Dedifferentiated amniotic fluid mesenchymal stem cell (primary cell): Measurements from ENCODE around the gene JTB.

Experiments
- DNase-seq: peaks from one replicate; pipeline ENCODE4 v3.0.0-alpha.2; 2016; ENCODE audit errors: extremely low spot score

Gene JTB

GRCh38 chr1:153932156-153933131 lies 45.0 kb downstream of the JTB start:
- DNase-seq: no peak

- DNase-seq: no peak
Observed at GRCh38 chr1:153929981-153930948, 47.2 kb downstream of the JTB start.

- DNase-seq: no peak
Observed at GRCh38 chr1:153929426-153929825, 48.0 kb downstream of the JTB start.

DNA sequence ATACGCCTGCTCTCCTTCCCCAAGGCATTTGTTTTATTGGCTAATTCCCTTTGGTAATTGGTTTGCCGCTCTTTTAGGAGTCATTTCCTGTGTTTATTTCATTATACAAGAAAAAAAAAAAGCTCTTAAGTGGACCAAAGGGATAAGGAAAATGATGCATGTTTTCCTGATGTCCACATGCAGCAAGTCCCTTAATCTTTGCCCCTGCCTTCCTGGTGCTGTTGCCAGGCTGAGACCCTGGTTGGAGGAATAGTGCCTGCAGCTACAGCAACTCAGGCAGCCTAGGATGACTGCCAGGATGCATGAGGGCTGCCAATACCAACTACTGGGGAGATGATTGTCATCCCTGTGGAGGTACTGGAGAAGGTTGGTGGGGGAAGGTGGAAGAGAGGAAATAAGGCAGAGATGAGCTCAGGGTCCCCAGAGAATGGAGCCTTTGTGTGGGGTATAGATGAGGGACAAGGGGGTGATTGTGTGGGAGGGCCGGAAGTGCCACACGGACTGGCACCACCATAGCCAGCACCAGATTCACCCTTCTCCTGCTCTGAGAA lies 48.6 kb downstream of the JTB start:
- DNase-seq: no peak

- DNase-seq: no peak
Observed at GRCh38 chr1:153928245-153928644, 49.2 kb downstream of the JTB start.

- DNase-seq: no peak
Observed at GRCh38 chr1:153926405-153926804, 51.1 kb downstream of the JTB start.
